HepG2 (cell line): ENCODE measurements around the gene GPC2. TPM values are rescaled to one million over a fixed set of nuclear protein-coding genes. Genes with fewer than 3 reads are reported as not detected.
"Not testable (repeated sequence)": the region's sequence is repeated elsewhere in the genome, so short reads cannot be mapped to it uniquely, and the experiment has no call there.

ENCODE experiments used
- ATAC-seq: fragments of 200-7000 bp; cut with Tn5 transposase; 3 replicates; pipeline ENCODE4 v1.9.1; 2020; ENCODE audit warnings: mild to moderate bottlenecking, moderate library complexity
- BruUV-seq: library from RNA; stranded (reverse); fragments of 400-500 nt; replicated peaks from 2 replicates; lab custom pipeline; 2021; lab: Mats Ljungman, UMichigan
- CTCF ChIA-PET: fragments of 300-600 bp; formaldehyde crosslinking; extraction: SDS; loops from one replicate; lab custom pipeline; 2021; ENCODE audit warnings: low total read pairs, inconsistent platforms, low intra/inter-chr PET ratio; lab: Yijun Ruan, JAX
- POLR2A ChIA-PET: fragments of 350-600 bp; sonication (Branson Sonifier 250); formaldehyde crosslinking; loops from one replicate; lab custom pipeline; 2020; ENCODE audit warnings: antibody characterized with exemption, inconsistent platforms; lab: Yijun Ruan, JAX
- DNase-seq: peaks from one replicate; pipeline ENCODE4 v3.0.0-alpha.2; 2015; ENCODE audit warnings: low spot score
- FAIRE-seq: peaks from 3 replicates; lab custom pipeline; 2011; peaks lifted over from hg19 to GRCh38; lab: Jason Lieb, UNC
- H2AFZ ChIP-seq: one replicate; pipeline ENCODE4 v1.6.1; 2011; ENCODE audit warnings: low read length, inconsistent platforms
- H3K27ac ChIP-seq: fragments of 300-600 bp; 3 replicates; pipeline ENCODE4 v1.8.0; 2011; ENCODE audit warnings: mixed run types, mild to moderate bottlenecking, mixed read lengths, low read length, inconsistent platforms; ENCODE audit not compliant: insufficient read depth; ENCODE audit errors: extremely low read length
- H3K27me3 ChIP-seq, 2 experiments: fragments of 200-600 bp in 1 of 2; 2 replicates in 1 of 2; 3 replicates in 1 of 2; pipeline versions ENCODE4 v1.6.0 to v1.8.0; 2011; ENCODE audit warnings: low read length in 2 of 2, mild to moderate bottlenecking in 2 of 2, moderate library complexity in 2 of 2, inconsistent platforms in 1 of 2; ENCODE audit not compliant: insufficient read depth in 2 of 2, control insufficient read depth in 1 of 2
- H3K36me3 ChIP-seq, 2 experiments: fragments of 200-600 bp in 1 of 2; replicated peaks in 1 of 2; 2 replicates in 1 of 2; 3 replicates in 1 of 2; pipeline versions ENCODE4 v1.5.1 to v1.8.0; 2011; ENCODE audit warnings: low read length in 2 of 2, inconsistent platforms in 1 of 2; ENCODE audit not compliant: insufficient read depth in 2 of 2, control insufficient read depth in 1 of 2
- H3K4me1 ChIP-seq: 2 replicates; pipeline ENCODE4 v1.5.1; 2012; ENCODE audit warnings: low read length, inconsistent platforms; ENCODE audit not compliant: insufficient read depth
- H3K4me2 ChIP-seq: 2 replicates; pipeline ENCODE4 v1.6.0; 2011; ENCODE audit warnings: low read depth, low read length, inconsistent platforms
- H3K4me3 ChIP-seq, 3 experiments: fragments of 200-600 bp in 1 of 3; sonication (generic), shearing (Covaris generic) in 1 of 3; replicated peaks in 1 of 3; 2 replicates each; pipeline ENCODE4 v1.5.1; 2011 to 2016; ENCODE audit warnings: low read length in 3 of 3, inconsistent platforms in 2 of 3, low read depth in 2 of 3, mild to moderate bottlenecking in 2 of 3, control low read depth in 1 of 3, mixed read lengths in 1 of 3; ENCODE audit not compliant: insufficient read depth in 1 of 3
- H3K79me2 ChIP-seq: one replicate; pipeline ENCODE4 v1.6.1; 2011; ENCODE audit warnings: low read length, inconsistent platforms; ENCODE audit not compliant: insufficient read depth
- H3K9ac ChIP-seq: 2 replicates; pipeline ENCODE4 v1.6.0; 2011; ENCODE audit warnings: mild to moderate bottlenecking, low read depth, low read length, inconsistent platforms; ENCODE audit not compliant: insufficient read depth
- H3K9me3 ChIP-seq: 2 replicates; pipeline ENCODE4 v1.5.1; 2012; ENCODE audit warnings: mild to moderate bottlenecking, low read length
- H4K20me1 ChIP-seq: 2 replicates; pipeline ENCODE4 v1.6.0; 2011; ENCODE audit warnings: inconsistent platforms, mild to moderate bottlenecking, low read length, moderate library complexity; ENCODE audit not compliant: insufficient read depth
- KDM2A ChIP-seq: sonication (generic); formaldehyde crosslinking; IDR thresholded peaks from 2 replicates; pipeline ENCODE4 v1.4.0; 2020; ENCODE audit warnings: low read depth, missing genetic modification reagents, borderline replicate concordance
- ZNF891 ChIP-seq: sonication (generic); formaldehyde crosslinking; IDR thresholded peaks from 2 replicates; pipeline ENCODE4 v1.5.0; 2020; ENCODE audit warnings: mild to moderate bottlenecking, missing genetic modification reagents
- WGBS: methylation state at CpG from one replicate; pipeline ENCODE4 v1.1.6; 2017; ENCODE audit warnings: low lambda C conversion rate; 5-methylcytosine and 5-hydroxymethylcytosine counted together
- in situ Hi-C: cut with HindIII; loops from 2 replicates; pipeline ENCODE4 v1.10.0; 2017; ENCODE audit warnings: low pct_unique_long_range_greater_than_20kb; ENCODE audit not compliant: extremely low pct_ligation_motif_present
- intact Hi-C: fragments of 100-400 bp; cut with micrococcal nuclease; formaldehyde crosslinking; loops from one replicate; pipeline ENCODE4 v1.10.0; 2022; ENCODE audit not compliant: unreplicated experiment
- polyA plus RNA-seq, 8 experiments: library from polyadenylated mRNA; depleted of rRNA in 3 of 8; stranded (reverse) in 7 of 8; unstranded in 1 of 8; fragments of >200 nt; fragmentation: Illumina TruSeq in 4 of 8; extraction: Trizol in 4 of 8; gene quantifications; 2 replicates each; pipeline versions ENCODE4 v1.2.1 to v1.2.3, GENCODE V29; 2011 to 2016; ENCODE audit warnings: low read depth in 4 of 8, missing spikeins in 1 of 8, mixed read lengths in 1 of 8; ENCODE audit not compliant: insufficient read depth in 1 of 8
- total RNA-seq, 5 experiments: library from RNA; depleted of rRNA; stranded (reverse); fragments of >200 nt; fragmentation: Illumina TruSeq; extraction: Trizol; gene quantifications; 2 replicates each; pipeline ENCODE4 v1.2.3, GENCODE V29; 2016; ENCODE audit warnings: low read depth in 1 of 5
- TF ChIP-seq, protein P1 (sequence below): sonication (generic); formaldehyde crosslinking; IDR thresholded peaks from 2 replicates; pipeline ENCODE4 v1.4.0; 2020; ENCODE audit warnings: low read depth, mild to moderate bottlenecking, missing genetic modification reagents

Gene GPC2
- total and polyA plus RNA-seq, 2 of the 13 experiments (the other 11 are each of a cell fraction or from before 2014, with no cell fraction given) = 0.64 to 0.78 TPM

DNA sequence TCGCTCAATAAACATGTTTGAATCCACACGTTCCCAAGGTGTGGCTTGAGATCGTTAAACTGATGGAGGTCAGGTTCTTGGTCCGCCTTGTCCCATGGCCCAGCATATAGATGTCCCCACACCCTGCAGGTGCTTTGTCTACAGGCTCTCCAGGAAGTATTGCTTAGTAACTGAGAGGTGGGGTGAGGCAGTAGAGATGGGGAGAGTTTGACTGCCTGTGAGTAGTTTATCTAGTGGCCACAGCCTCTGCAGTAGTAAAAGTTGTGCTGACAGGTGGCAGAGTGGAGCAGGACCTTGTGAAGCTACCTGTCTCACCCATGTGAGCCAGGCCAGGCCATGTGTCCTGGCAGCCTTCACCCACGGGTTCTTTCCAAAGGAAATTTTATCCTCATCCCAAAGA lies 37.2 kb upstream of the GPC2 start:
- 67% methylated on average over 5 of the region's 5 CpGs for WGBS
- peaks cover 34% of the 10 kb centered on the region for H3K4me1 ChIP-seq
- H3K36me3 ChIP-seq, H3K79me2 ChIP-seq, H2AFZ ChIP-seq, BruUV-seq, H3K4me3 ChIP-seq, H3K4me2 ChIP-seq, POLR2A ChIA-PET, CTCF ChIA-PET, FAIRE-seq, H4K20me1 ChIP-seq, H3K9ac ChIP-seq, intact Hi-C loops, H3K27ac ChIP-seq, H3K27me3 ChIP-seq, DNase-seq, H3K9me3 ChIP-seq: not testable (repeated sequence)
- ATAC-seq = peak; percentile 17
- in situ Hi-C loops = loop anchor here (5.0 kb wide), 1 partner anchor 82 kb away; no protein-coding TSS in a partner anchor

DNA sequence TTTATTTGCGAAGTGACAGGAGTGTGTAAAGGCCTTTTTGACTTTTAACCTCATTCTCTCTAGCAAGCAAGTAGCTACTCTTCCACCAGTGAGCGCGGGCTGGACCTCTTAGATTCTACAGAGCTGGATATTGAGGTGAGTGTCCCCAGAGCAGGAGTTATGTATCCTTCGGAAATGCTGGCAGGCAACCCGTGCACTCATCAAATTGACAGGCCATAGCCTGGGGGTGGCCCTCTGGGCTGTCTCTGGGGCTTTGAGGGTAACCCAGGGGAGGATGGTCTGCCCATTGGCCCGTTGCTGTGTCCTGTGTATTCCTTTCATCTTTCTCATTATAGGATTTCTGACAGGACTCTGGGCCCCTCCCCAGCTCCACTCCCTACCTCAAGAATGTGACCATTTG lies 36.5 kb upstream of the GPC2 start:
- Histone ChIP-seq H4K20me1 (no peaks in the 10 kb centered on the region), H3K9ac (no peak overlapping the region), H2AFZ (no peak overlapping the region), H3K27ac (no peak overlapping the region), H3K4me3 (no peak overlapping the region)
- ChIA-PET CTCF (no interaction called here), POLR2A (no interaction called here)
- in situ Hi-C loops = loop anchor here (5.0 kb wide), 1 partner anchor 81 kb away; no protein-coding TSS in a partner anchor
- intact Hi-C loops = no loop called here
- whole genome bisulfite sequencing = 45% methylated on average over 6 of the region's 6 CpGs
- TF ChIP-seq, protein P1, sequence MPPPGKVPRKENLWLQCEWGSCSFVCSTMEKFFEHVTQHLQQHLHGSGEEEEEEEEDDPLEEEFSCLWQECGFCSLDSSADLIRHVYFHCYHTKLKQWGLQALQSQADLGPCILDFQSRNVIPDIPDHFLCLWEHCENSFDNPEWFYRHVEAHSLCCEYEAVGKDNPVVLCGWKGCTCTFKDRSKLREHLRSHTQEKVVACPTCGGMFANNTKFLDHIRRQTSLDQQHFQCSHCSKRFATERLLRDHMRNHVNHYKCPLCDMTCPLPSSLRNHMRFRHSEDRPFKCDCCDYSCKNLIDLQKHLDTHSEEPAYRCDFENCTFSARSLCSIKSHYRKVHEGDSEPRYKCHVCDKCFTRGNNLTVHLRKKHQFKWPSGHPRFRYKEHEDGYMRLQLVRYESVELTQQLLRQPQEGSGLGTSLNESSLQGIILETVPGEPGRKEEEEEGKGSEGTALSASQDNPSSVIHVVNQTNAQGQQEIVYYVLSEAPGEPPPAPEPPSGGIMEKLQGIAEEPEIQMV (CRISPR knock-in tag) = no peak
- TF ChIP-seq ZNF891 (CRISPR knock-in tag) (no peak), KDM2A (peak; percentile 36; the same call in 1 of the 2 replicates)
- TF ChIP-seq, all 625 proteins: peak for 1
- no peaks in the 10 kb centered on the region for H3K27me3 ChIP-seq
- no TSS peak for BruUV-seq
- peaks cover 34% of the 10 kb centered on the region for H3K4me1 ChIP-seq
- ATAC-seq = no peak
- no peaks in the 10 kb centered on the region for H3K36me3 ChIP-seq
- H3K9me3 ChIP-seq = no peaks in the 10 kb centered on the region
- no peak overlapping the region for H3K4me2 ChIP-seq
- H3K79me2 ChIP-seq = no peaks in the 10 kb centered on the region
- DNase-seq = no peak
- no peak for FAIRE-seq
